Psoas muscle (tissue), 8 donors: ENCODE data around the gene SASS6. TPM values are rescaled to one million over a fixed set of nuclear protein-coding genes. Genes with fewer than 3 reads are reported as not detected.

Experiments
- ATAC-seq, 4 donors: fragments of 200-7000 bp; cut with Tn5 transposase; one replicate each; pipeline ENCODE4 v1.9.1; 2020; ENCODE audit warnings: moderate library complexity in 3 of 4, mild to moderate bottlenecking in 2 of 4
- DNase-seq, 2 donors: peaks; one replicate each; pipeline ENCODE4 v3.0.0-alpha.2; 2020
- H3K27ac ChIP-seq: fragments of 200-600 bp; one replicate; pipeline ENCODE4 v1.8.0; 2022
- H3K27me3 ChIP-seq, 3 donors: fragments of 200-600 bp in 1 of 3; one replicate each; pipeline versions ENCODE4 v1.6.1 to v1.8.0; 2013 to 2022; ENCODE audit warnings: low read length in 2 of 3, mild to moderate bottlenecking in 2 of 3, moderate library complexity in 1 of 3; ENCODE audit not compliant: insufficient read depth in 3 of 3
- H3K36me3 ChIP-seq, 2 donors: fragments of 200-600 bp in 1 of 2; one replicate each; pipeline versions ENCODE4 v1.6.1 to v1.8.0; 2013 to 2022; ENCODE audit warnings: low read depth in 1 of 2, mild to moderate bottlenecking in 1 of 2, moderate library complexity in 1 of 2; ENCODE audit not compliant: insufficient read depth in 1 of 2
- H3K4me1 ChIP-seq: fragments of 200-600 bp; one replicate; pipeline ENCODE4 v1.8.0; 2022
- H3K4me3 ChIP-seq: fragments of 200-600 bp; one replicate; pipeline ENCODE4 v1.8.0; 2022; ENCODE audit warnings: mild to moderate bottlenecking
- H3K9me3 ChIP-seq: fragments of 200-600 bp; one replicate; pipeline ENCODE4 v1.8.0; 2022
- WGBS, 3 donors: extraction: QIAGEN DNeasy Blood & Tissue Kit; methylation state at CpG; one replicate each; pipeline versions ENCODE4 v1.1.6 to v1.1.7; 2013; 5-methylcytosine and 5-hydroxymethylcytosine counted together
- intact Hi-C, 2 donors: fragments of 100-400 bp; cut with DNase I; formaldehyde crosslinking; loops; one replicate each; pipeline versions ENCODE4 v1.11.0 to v1.14.2; 2022
- polyA plus RNA-seq, 3 donors: library from polyadenylated mRNA; stranded (reverse); fragments of 200-250 nt; gene quantifications; one replicate each; pipeline ENCODE4 v1.2.3, GENCODE V29; 2013
- total RNA-seq, 4 donors: library from RNA; stranded (reverse); fragmentation: NEBNext Ultra II Directional in 2 of 4; extraction: Animal tissue kit (Norgen Biotek cat#: 25700) in 2 of 4; gene quantifications; one replicate each; pipeline versions ENCODE4 v1.2.1 to v1.2.4, GENCODE V29; 2021 to 2023
- TF ChIP-seq, protein P1 (sequence below): fragments of 200-600 bp; IDR thresholded peaks from one replicate; pipeline ENCODE4 v1.8.0; 2022; ENCODE audit warnings: antibody characterized with exemption
- donor health status: healthy with polysubstance abuse.
- donor health status: DM: no; HTN: no; CAD: no; lungs with moderate emphysema.
- donor health status: Bipolar disorder and iron deficiency.
- donor health status: healthy.
- donor health status: DM: yes; HTN: yes; CAD: no.
- donor health status: DM: no; HTN: no; CAD: no.
- donor health status: DM: no; HTN: no; CAD: no.
- donor health status: DM: yes; HTN: yes; CAD: no.

The SASS6 gene
- total and polyA plus RNA-seq, 7 donors: 1.1 to 2.4 (median 1.4) TPM

DNA sequence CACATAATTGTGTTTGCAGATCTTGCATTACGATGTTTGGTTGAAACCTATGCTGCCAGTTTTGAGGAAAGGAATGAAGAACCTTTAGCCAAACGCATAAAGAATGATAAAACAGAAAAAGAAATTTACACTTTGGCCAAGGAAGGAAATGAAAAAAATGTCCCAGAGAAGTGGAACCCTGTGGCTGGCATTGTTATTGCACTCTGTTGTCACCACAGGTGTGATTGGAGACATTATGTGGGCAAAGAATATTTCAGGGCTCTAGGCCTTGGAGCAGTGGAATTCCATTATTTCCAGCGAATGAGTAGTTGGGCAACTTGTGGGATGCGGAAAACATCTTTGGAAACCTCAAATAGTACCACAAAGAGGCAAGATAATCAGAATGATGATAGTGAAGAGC is 15.1 kb upstream of the SASS6 start:
- no peaks in the 10 kb centered on the region for H3K27me3 ChIP-seq
- peaks cover 9 to 100% of the 10 kb centered on the region in 2 donors for H3K36me3 ChIP-seq
- no peak overlapping the region for H3K4me3 ChIP-seq
- intact Hi-C loops: loop anchor here in 1 of 2 donors (5.0 kb wide), 1 partner anchor 261 kb away; no protein-coding TSS in a partner anchor
- WGBS, 3 donors: 84 to 88% (median 87%) methylated on average over 4 of the region's 4 CpGs
- H3K9me3 ChIP-seq: no peaks in the 10 kb centered on the region
- DNase-seq: no peak
- H3K27ac ChIP-seq: no peak overlapping the region
- no peaks in the 10 kb centered on the region for H3K4me1 ChIP-seq
- TF ChIP-seq, protein P1, sequence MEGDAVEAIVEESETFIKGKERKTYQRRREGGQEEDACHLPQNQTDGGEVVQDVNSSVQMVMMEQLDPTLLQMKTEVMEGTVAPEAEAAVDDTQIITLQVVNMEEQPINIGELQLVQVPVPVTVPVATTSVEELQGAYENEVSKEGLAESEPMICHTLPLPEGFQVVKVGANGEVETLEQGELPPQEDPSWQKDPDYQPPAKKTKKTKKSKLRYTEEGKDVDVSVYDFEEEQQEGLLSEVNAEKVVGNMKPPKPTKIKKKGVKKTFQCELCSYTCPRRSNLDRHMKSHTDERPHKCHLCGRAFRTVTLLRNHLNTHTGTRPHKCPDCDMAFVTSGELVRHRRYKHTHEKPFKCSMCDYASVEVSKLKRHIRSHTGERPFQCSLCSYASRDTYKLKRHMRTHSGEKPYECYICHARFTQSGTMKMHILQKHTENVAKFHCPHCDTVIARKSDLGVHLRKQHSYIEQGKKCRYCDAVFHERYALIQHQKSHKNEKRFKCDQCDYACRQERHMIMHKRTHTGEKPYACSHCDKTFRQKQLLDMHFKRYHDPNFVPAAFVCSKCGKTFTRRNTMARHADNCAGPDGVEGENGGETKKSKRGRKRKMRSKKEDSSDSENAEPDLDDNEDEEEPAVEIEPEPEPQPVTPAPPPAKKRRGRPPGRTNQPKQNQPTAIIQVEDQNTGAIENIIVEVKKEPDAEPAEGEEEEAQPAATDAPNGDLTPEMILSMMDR: no peak
- ATAC-seq: no peak

DNA sequence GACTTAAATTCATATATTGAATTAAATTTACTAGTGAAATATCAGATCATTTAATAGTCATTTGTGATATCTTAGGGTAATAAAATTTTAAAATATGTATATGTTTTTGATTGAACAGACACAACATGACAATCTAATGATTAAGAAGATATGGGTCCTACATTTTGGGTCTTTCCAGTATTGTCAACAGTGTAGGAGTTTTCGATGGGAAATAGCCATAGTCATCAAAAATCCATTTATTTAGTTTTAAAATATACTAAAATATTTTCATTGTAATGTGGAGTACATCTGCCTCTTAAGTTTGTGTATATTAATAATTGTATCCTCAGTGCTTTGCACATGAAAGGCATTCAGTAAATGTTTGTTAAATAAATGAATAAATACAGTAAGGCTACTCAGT is 14.2 kb upstream of the SASS6 start:
- Histone ChIP-seq H3K27ac (no peak overlapping the region), H3K4me3 (no peak overlapping the region), H3K36me3 (peaks cover 9 to 100% of the 10 kb centered on the region in 2 donors), H3K4me1 (no peaks in the 10 kb centered on the region), H3K27me3 (no peaks in the 10 kb centered on the region), H3K9me3 (no peaks in the 10 kb centered on the region)
- no peak for DNase-seq
- no peak for ATAC-seq
- 96 to 100% (median 100%) methylated on average over 1 of the region's 1 CpG for WGBS, 3 donors
- intact Hi-C loops: loop anchor here in 1 of 2 donors (5.0 kb wide), 1 partner anchor 260 kb away; no protein-coding TSS in a partner anchor
- TF ChIP-seq, protein P1: no peak

DNA sequence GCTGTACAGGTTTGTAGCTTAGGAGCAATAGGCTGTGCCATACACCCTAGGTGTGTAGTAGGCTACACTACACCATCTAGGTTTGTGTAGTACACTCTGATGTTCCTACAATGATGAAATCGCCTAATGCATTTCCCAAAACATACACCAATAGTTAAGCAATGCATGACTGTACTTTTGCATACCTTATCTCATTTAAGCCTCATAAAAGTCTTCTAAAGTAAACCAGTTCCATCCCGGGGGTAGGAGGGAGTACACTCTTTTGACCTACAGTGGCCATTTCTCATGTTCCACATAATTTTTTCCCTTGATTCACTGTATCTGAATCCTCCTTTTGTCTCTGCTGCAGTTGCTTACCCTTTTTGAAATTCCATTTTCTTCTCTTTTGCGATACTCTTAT is 12.4 kb upstream of the SASS6 start:
- Histone ChIP-seq H3K27ac (no peak overlapping the region), H3K36me3 (peaks cover 6 to 100% of the 10 kb centered on the region in 2 donors), H3K27me3 (no peaks in the 10 kb centered on the region), H3K9me3 (no peaks in the 10 kb centered on the region), H3K4me3 (no peak overlapping the region), H3K4me1 (no peaks in the 10 kb centered on the region)
- DNase-seq (no peak), ATAC-seq (no peak)
- intact Hi-C loops: loop anchor here in 1 of 2 donors (5.0 kb wide), 1 partner anchor 258 kb away; no protein-coding TSS in a partner anchor
- 93 to 98% (median 98%) methylated on average over 3 of the region's 3 CpGs for WGBS, 3 donors
- TF ChIP-seq, protein P1: no peak

DNA sequence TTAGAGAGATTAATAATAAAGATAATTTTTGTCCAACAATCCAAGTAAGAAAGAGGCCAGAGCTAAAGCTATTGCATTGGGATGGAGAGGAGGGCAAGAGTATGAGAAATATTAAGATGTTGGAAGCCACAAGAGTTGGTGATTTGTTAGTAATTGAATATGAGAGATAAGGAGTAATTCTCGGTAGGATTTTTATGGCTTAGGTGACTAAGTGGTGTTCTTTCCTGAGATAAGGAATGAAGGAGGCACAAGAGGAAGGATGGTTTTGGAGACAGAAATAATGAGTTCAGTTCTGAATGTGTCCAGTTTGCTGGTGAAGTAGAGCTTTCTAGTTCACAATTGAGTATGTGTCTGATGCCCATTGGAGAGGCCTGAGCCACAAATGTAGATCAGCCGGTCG is 9.6 kb upstream of the SASS6 start:
- TF ChIP-seq, protein P1: no peak
- Histone ChIP-seq H3K27me3 (no peaks in the 10 kb centered on the region), H3K4me3 (no peak overlapping the region), H3K27ac (no peak overlapping the region), H3K4me1 (no peaks in the 10 kb centered on the region), H3K9me3 (no peaks in the 10 kb centered on the region), H3K36me3 (peaks cover 10 to 100% of the 10 kb centered on the region in 2 donors)
- intact Hi-C loops: no loop called here
- no peak for ATAC-seq
- 81 to 88% (median 82%) methylated on average over 3 of the region's 3 CpGs for WGBS, 3 donors
- no peak for DNase-seq

DNA sequence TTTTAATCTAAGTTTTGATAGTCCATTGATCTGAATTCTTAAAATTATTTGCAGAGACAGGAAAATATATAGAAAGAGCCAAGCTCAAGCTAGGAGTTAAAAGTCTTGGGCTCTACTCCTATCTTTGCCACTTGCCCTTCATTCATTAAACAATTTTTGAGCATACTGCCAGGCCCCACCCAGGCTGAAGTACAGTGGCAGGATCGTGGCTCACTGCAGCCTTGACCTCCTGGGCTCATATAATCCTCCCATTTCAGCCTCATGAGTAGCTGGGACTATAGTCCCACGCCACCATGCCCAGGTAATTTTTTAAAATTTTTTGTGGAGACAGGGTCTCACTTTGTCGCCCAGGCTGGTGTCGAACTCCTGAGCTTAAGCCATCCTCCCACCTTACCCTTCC is 8.5 kb upstream of the SASS6 start:
- no peak for ATAC-seq
- Histone ChIP-seq H3K27me3 (no peaks in the 10 kb centered on the region), H3K4me3 (no peak overlapping the region), H3K36me3 (peaks cover 11 to 97% of the 10 kb centered on the region in 2 donors), H3K4me1 (no peaks in the 10 kb centered on the region), H3K9me3 (no peaks in the 10 kb centered on the region), H3K27ac (no peak overlapping the region)
- DNase-seq: no peak
- 87 to 88% (median 87%) methylated on average over 4 of the region's 4 CpGs for WGBS, 3 donors
- intact Hi-C loops: no loop called here
- TF ChIP-seq, protein P1: no peak
